Hepatocyte (in vitro differentiated cells): ENCODE data around the gene ADD1. TPM values are rescaled to one million over a fixed set of nuclear protein-coding genes. Genes with fewer than 3 reads are reported as not detected.

Experiments used
- DNase-seq: peaks from one replicate; pipeline ENCODE4 v3.0.0-alpha.2; 2016; ENCODE audit warnings: low spot score
- H2AFZ ChIP-seq: fragments of 200-600 bp; sonication (generic); 2 replicates; pipeline ENCODE4 v1.6.0; 2016; ENCODE audit warnings: antibody characterized with exemption, mild to moderate bottlenecking
- H3K27ac ChIP-seq: fragments of 200-600 bp; sonication (generic); 2 replicates; pipeline ENCODE4 v1.5.1; 2016; ENCODE audit warnings: mild to moderate bottlenecking
- H3K27me3 ChIP-seq: fragments of 200-600 bp; sonication (generic); 2 replicates; pipeline ENCODE4 v1.6.1; 2016
- H3K36me3 ChIP-seq: fragments of 200-600 bp; sonication (generic); replicated peaks from 2 replicates; pipeline ENCODE4 v1.5.1; 2016; ENCODE audit warnings: low read depth; ENCODE audit not compliant: insufficient read depth
- H3K4me1 ChIP-seq: fragments of 200-600 bp; sonication (generic); 2 replicates; pipeline ENCODE4 v1.5.1; 2016; ENCODE audit warnings: mild to moderate bottlenecking, moderate library complexity; ENCODE audit not compliant: insufficient read depth
- H3K4me2 ChIP-seq: fragments of 200-600 bp; sonication (generic); 2 replicates; pipeline ENCODE4 v1.6.0; 2016
- H3K4me3 ChIP-seq: fragments of 200-600 bp; sonication (generic); 2 replicates; pipeline ENCODE4 v1.5.1; 2016; ENCODE audit warnings: mild to moderate bottlenecking
- H3K79me2 ChIP-seq: fragments of 200-600 bp; sonication (generic); 2 replicates; pipeline ENCODE4 v1.6.0; 2017; ENCODE audit warnings: mild to moderate bottlenecking
- H3K9me2 ChIP-seq: fragments of 200-600 bp; sonication (generic); replicated peaks from 2 replicates; pipeline ENCODE4 v1.6.0; 2017; ENCODE audit warnings: mild to moderate bottlenecking; ENCODE audit not compliant: insufficient read depth
- H3K9me3 ChIP-seq: fragments of 200-600 bp; sonication (generic); 2 replicates; pipeline ENCODE4 v1.5.1; 2016; ENCODE audit warnings: low read depth, mild to moderate bottlenecking
- H4K20me1 ChIP-seq: fragments of 200-600 bp; sonication (generic); 2 replicates; pipeline ENCODE4 v1.6.0; 2016; ENCODE audit warnings: mild to moderate bottlenecking; ENCODE audit not compliant: insufficient read depth, poor library complexity, severe bottlenecking
- CTCF ChIP-seq: fragments of 200-600 bp; sonication (generic); IDR thresholded peaks from 2 replicates; pipeline ENCODE4 v1.5.1; 2016; ENCODE audit warnings: antibody characterized with exemption, mild to moderate bottlenecking; ENCODE audit not compliant: poor library complexity
- EZH2 ChIP-seq: fragments of 200-600 bp; sonication (generic); IDR thresholded peaks from 2 replicates; pipeline ENCODE4 v1.6.1; 2016; ENCODE audit warnings: antibody characterized with exemption, mild to moderate bottlenecking, borderline replicate concordance
- EZH2phosphoT487 ChIP-seq: fragments of 200-600 bp; sonication (generic); IDR thresholded peaks from one replicate; pipeline ENCODE4 v1.6.1; 2018; ENCODE audit warnings: antibody characterized with exemption, mild to moderate bottlenecking, low read depth, moderate library complexity; ENCODE audit not compliant: unreplicated experiment, severe bottlenecking
- WGBS: methylation state at CpG from one replicate; pipeline ENCODE4 v1.1.6; 2016; ENCODE audit warnings: low lambda C conversion rate; ENCODE audit errors: missing lambda C conversion rate; 5-methylcytosine and 5-hydroxymethylcytosine counted together
- polyA plus RNA-seq: library from polyadenylated mRNA; unstranded; fragments of >200 nt; fragmentation: Nextera tagmentation; extraction: Ambion mirVana; gene quantifications from 2 replicates; pipeline ENCODE4 v1.2.1, GENCODE V29; 2016
- total RNA-seq: library from RNA; depleted of rRNA; stranded (reverse); fragments of >200 nt; gene quantifications from 2 replicates; pipeline ENCODE4 v1.2.3, GENCODE V29; 2014

Gene ADD1
- total and polyA plus RNA-seq, 2 experiments from 2014 or later: 179 to 208 TPM

- no peak overlapping the region for H2AFZ ChIP-seq
- no peaks in the 10 kb centered on the region for H3K9me3 ChIP-seq
- no peak overlapping the region for H3K27ac ChIP-seq
- no peaks in the 10 kb centered on the region for H3K79me2 ChIP-seq
- no peak overlapping the region for H3K4me3 ChIP-seq
- no peaks in the 10 kb centered on the region for H3K27me3 ChIP-seq
- no peaks in the 10 kb centered on the region for H3K36me3 ChIP-seq
- no peak overlapping the region for H3K4me2 ChIP-seq
- H3K9me2 ChIP-seq: no peaks in the 10 kb centered on the region
- no peak for TF ChIP-seq EZH2
- no peak for TF ChIP-seq EZH2phosphoT487
- H4K20me1 ChIP-seq: no peaks in the 10 kb centered on the region
- no peak for DNase-seq
- 87% methylated on average over 24 of the region's 31 CpGs for WGBS
- H3K4me1 ChIP-seq: no peaks in the 10 kb centered on the region
Observed at GRCh38 chr4:2942532-2943363, 99.1 kb downstream of the ADD1 start.

- no peaks in the 10 kb centered on the region for H3K4me1 ChIP-seq
- no peak for TF ChIP-seq CTCF
- no peak for TF ChIP-seq EZH2
- TF ChIP-seq EZH2phosphoT487: no peak
- WGBS: 97% methylated on average over 20 of the region's 20 CpGs
- H3K9me2 ChIP-seq: no peaks in the 10 kb centered on the region
- H2AFZ ChIP-seq: no peak overlapping the region
- DNase-seq: no peak
- no peak overlapping the region for H3K27ac ChIP-seq
- no peaks in the 10 kb centered on the region for H3K9me3 ChIP-seq
- no peaks in the 10 kb centered on the region for H3K79me2 ChIP-seq
- no peaks in the 10 kb centered on the region for H4K20me1 ChIP-seq
- no peak overlapping the region for H3K4me2 ChIP-seq
- H3K4me3 ChIP-seq: no peak overlapping the region
- H3K27me3 ChIP-seq: no peaks in the 10 kb centered on the region
- no peaks in the 10 kb centered on the region for H3K36me3 ChIP-seq
Observed at GRCh38 chr4:2943364-2944090, 99.9 kb downstream of the ADD1 start.

- H3K27ac ChIP-seq: no peak overlapping the region
- 95% methylated on average over 11 of the region's 11 CpGs for WGBS
- no peaks in the 10 kb centered on the region for H3K27me3 ChIP-seq
- TF ChIP-seq EZH2 (no peak), CTCF (no peak), EZH2phosphoT487 (no peak)
- DNase-seq: no peak
- no peaks in the 10 kb centered on the region for H3K9me2 ChIP-seq
- no peak overlapping the region for H3K4me3 ChIP-seq
- H4K20me1 ChIP-seq: no peaks in the 10 kb centered on the region
- no peaks in the 10 kb centered on the region for H3K36me3 ChIP-seq
- no peak overlapping the region for H3K4me2 ChIP-seq
- H3K4me1 ChIP-seq: no peaks in the 10 kb centered on the region
- H2AFZ ChIP-seq: no peak overlapping the region
- H3K9me3 ChIP-seq: no peaks in the 10 kb centered on the region
- no peaks in the 10 kb centered on the region for H3K79me2 ChIP-seq
Observed at GRCh38 chr4:2944091-2944482, 100.4 kb downstream of the ADD1 start.
